Neutrophil (primary cell): ENCODE measurements around the gene CRNKL1.

ENCODE experiments used
- H3K27ac ChIP-seq: fragments of 200-600 bp; sonication (generic); 2 replicates; pipeline ENCODE4 v1.5.1; 2016; ENCODE audit warnings: mild to moderate bottlenecking, moderate library complexity
- H3K27me3 ChIP-seq: fragments of 200-600 bp; sonication (generic); 2 replicates; pipeline ENCODE4 v1.6.0; 2016; ENCODE audit warnings: mild to moderate bottlenecking
- H3K36me3 ChIP-seq: fragments of 200-600 bp; sonication (generic); 2 replicates; pipeline ENCODE4 v1.5.1; 2017
- H3K4me1 ChIP-seq, 2 experiments: fragments of 200-600 bp in 1 of 2; sonication (generic) in 1 of 2; 1 replicate in 1 of 2; 2 replicates in 1 of 2; pipeline versions ENCODE4 v1.5.1 to v1.6.1; 2013 to 2016; ENCODE audit warnings: low read depth in 1 of 2, low read length in 1 of 2, mild to moderate bottlenecking in 1 of 2, moderate library complexity in 1 of 2; ENCODE audit not compliant: control insufficient read depth in 1 of 2, insufficient read depth in 1 of 2
- H3K4me3 ChIP-seq, 2 experiments: fragments of 200-600 bp in 1 of 2; sonication (generic) in 1 of 2; 1 replicate in 1 of 2; 2 replicates in 1 of 2; pipeline ENCODE4 v1.5.1; 2013 to 2016; ENCODE audit warnings: low read depth in 1 of 2, low read length in 1 of 2, mild to moderate bottlenecking in 1 of 2, moderate library complexity in 1 of 2
- H3K9me3 ChIP-seq: fragments of 200-600 bp; sonication (generic); 2 replicates; pipeline ENCODE4 v1.5.1; 2016
- TF ChIP-seq, protein P1 (sequence below): fragments of 200-600 bp; sonication (generic); IDR thresholded peaks from 2 replicates; pipeline ENCODE4 v1.5.1; 2016; ENCODE audit warnings: antibody characterized with exemption

CRNKL1 gene

GRCh38 chr20:20031790-20032189 lies 20.5 kb downstream of the CRNKL1 start:
- H3K36me3 ChIP-seq = peaks cover 91% of the 10 kb centered on the region
- TF ChIP-seq, protein P1, sequence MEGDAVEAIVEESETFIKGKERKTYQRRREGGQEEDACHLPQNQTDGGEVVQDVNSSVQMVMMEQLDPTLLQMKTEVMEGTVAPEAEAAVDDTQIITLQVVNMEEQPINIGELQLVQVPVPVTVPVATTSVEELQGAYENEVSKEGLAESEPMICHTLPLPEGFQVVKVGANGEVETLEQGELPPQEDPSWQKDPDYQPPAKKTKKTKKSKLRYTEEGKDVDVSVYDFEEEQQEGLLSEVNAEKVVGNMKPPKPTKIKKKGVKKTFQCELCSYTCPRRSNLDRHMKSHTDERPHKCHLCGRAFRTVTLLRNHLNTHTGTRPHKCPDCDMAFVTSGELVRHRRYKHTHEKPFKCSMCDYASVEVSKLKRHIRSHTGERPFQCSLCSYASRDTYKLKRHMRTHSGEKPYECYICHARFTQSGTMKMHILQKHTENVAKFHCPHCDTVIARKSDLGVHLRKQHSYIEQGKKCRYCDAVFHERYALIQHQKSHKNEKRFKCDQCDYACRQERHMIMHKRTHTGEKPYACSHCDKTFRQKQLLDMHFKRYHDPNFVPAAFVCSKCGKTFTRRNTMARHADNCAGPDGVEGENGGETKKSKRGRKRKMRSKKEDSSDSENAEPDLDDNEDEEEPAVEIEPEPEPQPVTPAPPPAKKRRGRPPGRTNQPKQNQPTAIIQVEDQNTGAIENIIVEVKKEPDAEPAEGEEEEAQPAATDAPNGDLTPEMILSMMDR = no peak
- no peaks in the 10 kb centered on the region for H3K9me3 ChIP-seq
- H3K4me3 ChIP-seq = no peak overlapping the region
- H3K27ac ChIP-seq = no peak overlapping the region
- H3K27me3 ChIP-seq = no peaks in the 10 kb centered on the region
- H3K4me1 ChIP-seq = no peaks in the 10 kb centered on the region

DNA sequence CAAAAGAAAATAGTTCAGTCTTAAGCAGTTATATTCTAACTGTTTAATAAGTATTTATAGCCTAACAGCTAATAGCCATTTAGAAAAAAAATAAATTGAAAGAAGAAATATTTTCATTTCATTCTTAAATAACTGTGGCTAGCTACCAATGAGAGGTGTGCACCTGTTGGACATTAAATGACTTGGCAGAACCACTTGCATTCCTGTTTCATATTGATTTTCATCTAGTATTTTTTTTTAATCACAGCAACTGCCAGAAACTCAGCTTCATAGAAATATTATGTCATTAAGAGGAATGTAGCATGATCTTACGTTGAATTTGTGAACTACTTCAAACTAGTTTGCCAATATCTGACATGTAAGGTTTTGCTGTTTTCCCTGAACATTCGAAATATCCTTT lies 25.0 kb downstream of the CRNKL1 start:
- Histone ChIP-seq H3K4me1 (no peaks in the 10 kb centered on the region), H3K4me3 (no peak overlapping the region), H3K27me3 (no peaks in the 10 kb centered on the region), H3K36me3 (peaks cover 56% of the 10 kb centered on the region), H3K27ac (no peak overlapping the region), H3K9me3 (no peaks in the 10 kb centered on the region)
- TF ChIP-seq, protein P1 = no peak

GRCh38 chr20:20024942-20025341 lies 27.3 kb downstream of the CRNKL1 start:
- no peak overlapping the region for H3K4me3 ChIP-seq
- TF ChIP-seq, protein P1 = no peak
- H3K27ac ChIP-seq = no peak overlapping the region
- no peaks in the 10 kb centered on the region for H3K9me3 ChIP-seq
- no peaks in the 10 kb centered on the region for H3K27me3 ChIP-seq
- peaks cover 34% of the 10 kb centered on the region for H3K36me3 ChIP-seq
- peaks cover 0 to 5% of the 10 kb centered on the region in 2 experiments for H3K4me1 ChIP-seq

GRCh38 chr20:20023395-20023794 lies 28.9 kb downstream of the CRNKL1 start:
- TF ChIP-seq, protein P1 = no peak
- Histone ChIP-seq H3K9me3 (no peaks in the 10 kb centered on the region), H3K36me3 (peaks cover 26% of the 10 kb centered on the region)

DNA sequence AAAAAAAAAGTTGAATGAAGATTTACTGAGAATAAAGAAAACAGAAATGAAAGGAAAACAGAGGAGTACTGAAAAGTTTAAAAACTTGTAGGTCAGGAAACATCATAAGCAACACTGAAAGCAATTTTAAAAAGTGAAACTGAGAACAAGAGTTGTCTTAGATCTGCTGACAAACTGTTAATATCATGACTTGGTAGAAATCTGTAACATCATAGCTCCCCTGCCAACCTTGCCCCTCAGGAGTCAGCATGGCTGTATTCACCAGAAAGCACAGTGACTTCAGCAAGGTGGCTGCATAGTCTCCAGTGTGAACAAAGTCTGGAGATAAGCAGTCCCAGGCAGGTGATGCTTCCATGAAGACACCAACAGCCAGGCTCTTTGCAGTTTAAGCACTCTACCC lies 29.8 kb downstream of the CRNKL1 start:
- Histone ChIP-seq H3K27ac (no peak overlapping the region), H3K9me3 (no peaks in the 10 kb centered on the region), H3K4me3 (no peak overlapping the region), H3K4me1 (peaks cover 6 to 10% of the 10 kb centered on the region in 2 experiments), H3K27me3 (no peaks in the 10 kb centered on the region), H3K36me3 (peaks cover 17% of the 10 kb centered on the region)
- TF ChIP-seq, protein P1 = no peak

More at GRCh38 chr20:20023395-20023794, 28.9 kb downstream of the CRNKL1 start:
- Histone ChIP-seq H3K27ac (no peak overlapping the region), H3K27me3 (no peaks in the 10 kb centered on the region), H3K4me1 (peaks cover 0 to 5% of the 10 kb centered on the region in 2 experiments), H3K4me3 (no peak overlapping the region)

- TF ChIP-seq, protein P1 = no peak
- peaks cover 10% of the 10 kb centered on the region for H3K36me3 ChIP-seq
These were observed 30.4 kb downstream of the CRNKL1 start for GRCh38 chr20:20021835-20022234.

More at GRCh38 chr20:20021835-20022234, 30.4 kb downstream of the CRNKL1 start:
- H3K4me3 ChIP-seq = no peak overlapping the region
- no peaks in the 10 kb centered on the region for H3K27me3 ChIP-seq
- H3K27ac ChIP-seq = no peak overlapping the region
- no peaks in the 10 kb centered on the region for H3K9me3 ChIP-seq
- peaks cover 7 to 14% of the 10 kb centered on the region in 2 experiments for H3K4me1 ChIP-seq
